ENCODE measurements around the gene VWA7.

The VWA7 gene

DNA sequence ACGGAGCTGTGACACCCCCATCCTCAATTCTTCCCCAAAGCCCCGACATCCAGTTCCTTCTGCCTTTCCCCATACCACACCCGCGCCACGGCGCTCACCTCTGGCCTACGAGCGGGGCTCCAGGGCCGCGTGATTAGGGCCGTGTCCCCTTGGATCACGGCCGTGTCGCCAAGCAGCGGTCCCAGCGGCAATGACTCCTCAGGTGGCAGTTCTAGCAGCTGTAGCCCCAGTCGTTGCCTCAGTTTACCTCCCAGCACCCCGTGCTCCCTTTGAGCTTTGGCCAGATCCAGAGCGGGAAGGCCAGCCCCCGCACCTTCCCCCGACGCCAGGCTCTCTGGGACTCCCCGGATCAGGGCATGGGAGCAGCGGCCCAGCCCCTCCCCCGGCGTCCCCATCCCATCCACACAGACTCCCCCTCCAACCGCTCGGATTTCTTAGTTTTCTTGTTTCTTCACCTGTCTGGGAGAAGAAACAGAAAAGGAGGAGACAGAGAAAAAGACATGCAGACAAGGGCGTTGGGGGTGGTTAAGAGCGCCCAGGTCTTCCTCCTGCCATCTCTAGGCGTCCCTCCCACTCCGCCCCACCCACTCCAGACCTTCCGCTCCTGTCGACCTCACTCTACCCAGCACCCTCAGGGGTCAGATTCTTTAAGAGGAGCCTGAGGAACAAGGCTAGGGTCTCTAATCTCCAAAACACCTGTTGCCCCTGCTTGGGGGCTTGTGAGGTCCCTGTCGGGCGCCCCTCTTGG, 48.2 kb downstream of the VWA7 start, which contains the start of gene DDAH2:
TSS of gene DDAH2 (minus strand) at position 533 of the 748 bp plus-strand sequence. CDS start at position 395, 138 bp downstream.
- TF ChIP-seq, protein P1, sequence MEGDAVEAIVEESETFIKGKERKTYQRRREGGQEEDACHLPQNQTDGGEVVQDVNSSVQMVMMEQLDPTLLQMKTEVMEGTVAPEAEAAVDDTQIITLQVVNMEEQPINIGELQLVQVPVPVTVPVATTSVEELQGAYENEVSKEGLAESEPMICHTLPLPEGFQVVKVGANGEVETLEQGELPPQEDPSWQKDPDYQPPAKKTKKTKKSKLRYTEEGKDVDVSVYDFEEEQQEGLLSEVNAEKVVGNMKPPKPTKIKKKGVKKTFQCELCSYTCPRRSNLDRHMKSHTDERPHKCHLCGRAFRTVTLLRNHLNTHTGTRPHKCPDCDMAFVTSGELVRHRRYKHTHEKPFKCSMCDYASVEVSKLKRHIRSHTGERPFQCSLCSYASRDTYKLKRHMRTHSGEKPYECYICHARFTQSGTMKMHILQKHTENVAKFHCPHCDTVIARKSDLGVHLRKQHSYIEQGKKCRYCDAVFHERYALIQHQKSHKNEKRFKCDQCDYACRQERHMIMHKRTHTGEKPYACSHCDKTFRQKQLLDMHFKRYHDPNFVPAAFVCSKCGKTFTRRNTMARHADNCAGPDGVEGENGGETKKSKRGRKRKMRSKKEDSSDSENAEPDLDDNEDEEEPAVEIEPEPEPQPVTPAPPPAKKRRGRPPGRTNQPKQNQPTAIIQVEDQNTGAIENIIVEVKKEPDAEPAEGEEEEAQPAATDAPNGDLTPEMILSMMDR (IDR thresholded peaks at IDR 0.05; ENCODE audit: extremely low read depth, insufficient read depth, missing control alignments) = no peak
- no peak for DNase-seq (ENCODE audit: low spot score)
- in situ Hi-C loops (cut with MboI; ENCODE audit: low pct_unique_long_range_greater_than_20kb, low sequenced_read_pairs, unreplicated experiment) = no loop called here

GRCh38 chr6:31727717-31728671, 49.1 kb downstream of the VWA7 start:
- TF ChIP-seq, protein P1 (IDR thresholded peaks at IDR 0.05; ENCODE audit: extremely low read depth, insufficient read depth, missing control alignments) = no peak
- peak; percentile 88 for DNase-seq (ENCODE audit: low spot score)
- in situ Hi-C loops (cut with MboI; ENCODE audit: low pct_unique_long_range_greater_than_20kb, low sequenced_read_pairs, unreplicated experiment) = no loop called here

- TF ChIP-seq, protein P1 (IDR thresholded peaks at IDR 0.05; ENCODE audit: extremely low read depth, insufficient read depth, missing control alignments) = no peak
- no peak for DNase-seq (ENCODE audit: low spot score)
- in situ Hi-C loops (cut with MboI; ENCODE audit: low pct_unique_long_range_greater_than_20kb, low sequenced_read_pairs, unreplicated experiment) = no loop called here
Observed at GRCh38 chr6:31727034-31727716, 50.0 kb downstream of the VWA7 start.

DNA sequence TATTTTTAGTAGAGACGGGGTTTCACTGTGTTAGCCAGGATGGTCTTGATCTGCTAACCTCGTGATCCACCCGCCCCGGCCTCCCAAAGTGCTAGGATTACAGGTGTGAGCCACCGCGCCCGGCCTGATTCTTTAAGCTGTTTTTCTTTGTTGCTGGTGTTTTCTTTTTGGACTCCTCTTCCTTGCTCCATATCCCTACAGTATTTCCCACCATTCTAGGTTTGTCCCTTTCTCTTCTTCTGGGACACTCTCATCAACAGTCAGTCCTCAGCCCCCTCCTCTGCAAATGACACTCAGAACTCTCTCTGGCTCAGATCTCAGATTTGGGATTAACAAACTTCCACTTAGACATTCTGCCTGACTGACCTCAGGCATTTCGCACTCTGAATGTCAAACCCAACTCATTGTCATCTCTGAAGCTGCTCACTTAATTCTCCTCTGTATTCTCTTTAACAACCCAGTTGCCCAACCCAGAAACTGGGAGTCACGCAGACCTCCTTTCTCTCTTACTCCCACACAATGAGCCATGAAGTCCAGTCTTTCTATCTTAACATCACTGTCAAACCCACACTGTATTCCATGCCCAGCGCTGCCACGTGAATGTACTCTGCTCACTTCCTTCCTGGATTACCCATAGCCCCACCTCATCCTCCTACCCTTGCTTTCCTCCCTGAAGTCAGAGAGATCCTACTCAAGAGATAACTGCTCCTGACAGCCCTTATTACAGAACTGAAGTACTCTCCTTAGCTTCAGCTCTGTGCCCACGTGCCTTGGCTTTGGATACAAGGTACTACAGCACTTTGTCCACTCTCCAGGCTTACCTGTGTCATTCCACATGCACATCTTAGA, 51.4 kb downstream of the VWA7 start:
- in situ Hi-C loops (cut with MboI; ENCODE audit: low pct_unique_long_range_greater_than_20kb, low sequenced_read_pairs, unreplicated experiment) = no loop called here
- DNase-seq (ENCODE audit: low spot score) = no peak
- TF ChIP-seq, protein P1 (IDR thresholded peaks at IDR 0.05; ENCODE audit: extremely low read depth, insufficient read depth, missing control alignments) = no peak

DNA sequence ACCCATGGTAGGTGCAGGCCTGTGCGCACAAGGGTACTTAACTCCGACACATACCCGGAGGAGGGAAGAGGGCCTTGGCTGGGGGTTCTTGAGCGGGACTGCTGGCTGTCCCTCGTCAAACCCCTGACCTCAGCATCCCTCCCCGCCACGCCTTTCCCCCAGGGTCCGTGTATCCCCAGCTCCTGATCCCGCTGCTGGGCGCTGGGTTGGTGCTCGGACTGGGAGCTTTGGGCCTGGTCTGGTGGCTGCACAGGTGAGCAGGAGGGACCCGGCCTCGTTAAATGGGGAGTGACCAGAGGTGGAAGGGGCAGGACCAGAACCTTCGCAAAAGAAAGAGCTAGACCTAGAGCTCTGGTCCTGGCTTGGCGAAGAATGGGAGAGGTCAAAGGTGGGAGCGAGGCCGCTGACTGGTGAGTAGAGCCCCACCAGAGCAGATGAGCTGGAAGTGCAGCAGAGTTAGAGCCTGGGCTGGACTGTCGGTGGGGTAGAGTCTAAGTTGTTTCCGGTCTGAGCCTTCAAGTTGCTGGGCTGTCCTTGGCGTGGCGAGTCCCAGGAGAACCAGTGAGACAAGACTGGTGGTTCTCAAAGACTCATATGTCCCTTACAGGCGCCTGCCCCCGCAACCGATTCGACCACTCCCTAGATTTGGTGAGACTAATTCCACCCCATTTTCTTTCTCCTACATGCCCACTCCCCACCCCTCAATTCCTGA, 53.0 kb downstream of the VWA7 start:
- TF ChIP-seq, protein P1 (IDR thresholded peaks at IDR 0.05; ENCODE audit: extremely low read depth, insufficient read depth, missing control alignments) = no peak
- in situ Hi-C loops (cut with MboI; ENCODE audit: low pct_unique_long_range_greater_than_20kb, low sequenced_read_pairs, unreplicated experiment) = no loop called here
- no peak for DNase-seq (ENCODE audit: low spot score)

Measured in GM13977 (cell line).